IMR-90 (cell line): Measurements from ENCODE around the gene GALNT12.

Experiments
- CTCF ChIP-seq: conservative IDR thresholded peaks from 2 replicates; pipeline ENCODE4 v1.5.1; 2012; ENCODE audit warnings: mild to moderate bottlenecking, low read depth, low read length, improper control_type of control experiment
- NFE2L2 ChIP-seq: fragments of 150-350 bp; IDR thresholded peaks from 2 replicates; pipeline ENCODE4 v1.6.1; 2016; ENCODE audit warnings: low read depth, mild to moderate bottlenecking, low read length
- POLR2A ChIP-seq: IDR thresholded peaks from 2 replicates; pipeline ENCODE4 v1.6.1; 2012; ENCODE audit warnings: mild to moderate bottlenecking, low read depth, low read length

- TF ChIP-seq CTCF (no peak), POLR2A (no peak), NFE2L2 (no peak)
Observed at GRCh38 chr9:98850851-98851729, 43.6 kb downstream of the GALNT12 start.
